HG03097 (cell line): Measurements from ENCODE around the gene RIMBP2.

ENCODE experiments used
- ATAC-seq: cut with Tn5 transposase; IDR thresholded peaks from one replicate; pipeline ENCODE4 v1.9.1; 2021; ENCODE audit not compliant: unreplicated experiment, low FRiP score

The RIMBP2 gene

DNA sequence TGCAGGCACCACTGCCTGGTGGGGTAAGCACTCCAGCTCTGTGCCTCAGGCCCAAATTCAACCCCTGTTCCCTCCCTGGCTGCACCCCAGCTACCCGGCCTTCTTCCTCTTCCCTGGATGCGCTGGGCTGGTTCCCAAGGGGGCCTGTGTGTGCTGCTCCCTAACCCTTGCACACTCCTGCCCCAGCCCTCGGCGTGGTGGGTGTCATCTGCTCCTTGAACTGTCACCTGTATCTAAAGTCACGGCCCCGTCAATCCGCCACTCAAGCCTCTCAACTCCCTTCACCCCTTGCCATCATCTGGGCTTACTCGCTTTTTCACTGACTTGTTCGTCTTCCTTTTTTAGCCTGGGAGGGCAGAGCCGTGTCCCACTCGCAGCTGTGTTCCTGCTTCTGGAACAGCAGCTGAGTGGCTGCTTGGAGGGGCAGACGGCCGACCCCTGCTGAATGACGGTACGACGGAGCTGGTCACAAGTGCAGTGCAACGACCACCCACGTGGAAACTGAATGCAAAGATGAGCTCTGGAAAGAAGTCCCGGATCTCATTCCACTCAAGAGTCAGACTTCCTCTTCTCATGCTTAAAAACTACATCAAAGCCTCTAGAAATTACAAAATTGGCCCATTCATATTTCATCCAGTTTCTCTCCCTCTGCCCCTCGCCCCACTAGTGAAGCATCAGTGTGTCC is 239.5 kb downstream of the RIMBP2 start:
- no peak for ATAC-seq

DNA sequence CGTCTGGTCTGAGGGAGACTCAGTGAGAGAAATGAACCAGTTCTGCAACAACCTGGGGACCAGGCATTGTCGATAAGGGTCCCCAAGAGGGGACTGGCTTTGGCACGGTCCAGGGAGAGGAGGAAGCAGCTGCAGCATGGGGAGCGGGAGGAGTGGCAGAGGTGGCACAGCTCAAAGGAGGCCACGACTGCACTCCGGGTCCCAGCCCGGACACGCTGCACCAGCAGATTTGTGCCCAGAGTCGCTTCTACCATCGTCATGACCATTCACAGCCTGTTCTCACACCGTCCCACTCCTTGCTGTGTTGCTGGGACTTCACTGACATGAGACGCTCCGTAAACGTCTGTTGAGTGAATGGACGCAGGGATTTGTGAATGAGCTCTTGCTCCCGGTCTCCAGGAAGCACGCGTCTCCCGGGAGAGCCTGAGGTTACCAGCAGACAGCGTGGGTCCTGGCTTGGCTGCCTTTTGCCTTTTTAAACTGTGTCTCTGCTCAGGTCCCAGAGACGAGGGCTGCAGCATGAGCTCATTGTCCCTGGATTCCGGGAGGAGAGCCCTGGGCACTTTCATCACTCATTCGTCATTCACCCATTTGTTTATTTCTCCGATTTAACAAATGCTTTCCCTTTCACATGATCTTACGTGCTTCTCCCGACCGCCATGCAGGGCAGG is 241.4 kb downstream of the RIMBP2 start:
- ATAC-seq, result no peak

- no peak for ATAC-seq
These were observed 242.8 kb downstream of the RIMBP2 start for GRCh38 chr12:130473266-130473665.

DNA sequence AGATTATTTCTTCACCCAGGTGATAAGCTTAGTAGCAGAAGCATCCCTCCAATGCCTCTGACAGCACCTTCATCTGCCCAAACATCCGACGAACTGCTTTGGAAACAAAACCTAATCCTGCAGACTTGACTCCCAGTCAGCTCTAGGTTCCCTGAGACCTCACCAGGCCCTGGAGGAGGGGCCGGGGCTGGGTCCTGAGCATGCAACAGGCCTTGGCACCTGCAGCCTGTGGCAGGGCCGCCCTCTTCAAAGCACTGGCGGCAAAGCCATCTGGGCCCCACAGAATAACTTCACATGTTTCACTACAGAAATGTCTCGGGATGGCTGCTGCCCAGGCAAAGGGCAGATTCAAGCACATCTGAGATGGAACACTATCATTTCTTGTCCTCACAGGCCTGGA is 245.1 kb downstream of the RIMBP2 start:
- no peak for ATAC-seq

DNA sequence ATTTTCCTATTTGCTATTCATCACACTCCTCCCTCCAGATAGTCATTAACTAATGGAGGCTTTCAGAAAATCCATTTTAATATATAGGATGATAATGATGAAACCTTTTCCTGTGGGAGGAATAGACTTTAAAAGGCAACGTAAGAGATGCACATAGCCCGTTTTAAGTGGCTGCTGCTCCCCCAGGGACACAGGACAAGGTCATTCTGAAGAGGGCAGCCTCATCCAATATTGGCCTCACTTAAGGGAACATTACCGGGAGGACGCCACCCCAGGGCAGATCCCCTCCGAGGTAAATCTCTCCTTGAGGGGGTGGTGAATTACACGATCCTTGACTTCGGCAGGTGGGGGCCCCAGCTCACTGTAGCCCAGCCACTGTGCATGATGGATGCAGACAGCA is 246.5 kb downstream of the RIMBP2 start:
- no peak for ATAC-seq

- no peak for ATAC-seq
These were observed 247.3 kb downstream of the RIMBP2 start for GRCh38 chr12:130468700-130469245.

- ATAC-seq, result no peak
These were observed 247.9 kb downstream of the RIMBP2 start for GRCh38 chr12:130468186-130468585.

DNA sequence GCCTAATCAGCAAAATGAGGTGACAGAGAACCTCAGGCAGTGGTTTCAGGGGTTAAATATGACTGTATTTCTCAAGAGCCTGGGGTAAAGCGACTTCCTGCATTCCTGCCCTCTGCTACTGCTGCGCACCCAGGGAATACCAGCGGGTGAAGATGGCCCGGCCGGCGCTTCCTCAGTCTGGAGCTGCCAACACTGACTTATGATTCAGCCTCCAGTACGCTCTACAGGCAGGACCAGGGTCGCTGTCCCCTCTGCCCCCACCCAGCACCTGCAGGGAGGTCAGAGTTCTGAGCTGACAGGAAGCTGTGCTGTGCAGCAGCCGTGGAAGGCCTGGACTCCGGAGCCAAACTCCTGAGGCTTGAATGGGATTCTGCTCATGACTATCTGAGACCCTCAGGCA is 250.5 kb downstream of the RIMBP2 start:
- ATAC-seq, result no peak

DNA sequence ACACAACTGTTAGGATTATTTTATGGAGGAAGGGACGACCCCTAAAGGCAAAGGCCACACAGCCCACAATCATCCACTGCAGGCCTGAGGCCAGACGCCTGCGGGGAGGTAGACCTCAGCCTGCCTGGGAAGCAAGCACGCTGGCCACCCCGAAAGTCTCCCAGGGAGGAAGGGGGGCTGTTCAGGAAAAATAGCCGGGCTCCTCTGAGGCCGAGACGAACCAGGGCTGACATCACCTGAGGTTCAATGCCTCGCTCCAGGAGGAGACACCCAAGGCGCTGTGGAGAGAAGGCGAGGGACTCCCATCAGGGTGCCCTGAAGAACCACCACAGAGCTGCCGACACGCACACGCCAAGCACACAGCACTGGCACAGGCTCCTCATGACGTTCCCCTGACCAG is 251.1 kb downstream of the RIMBP2 start:
- ATAC-seq, result no peak

- ATAC-seq, result no peak
These were observed 252.1 kb downstream of the RIMBP2 start for GRCh38 chr12:130463818-130464670.

DNA sequence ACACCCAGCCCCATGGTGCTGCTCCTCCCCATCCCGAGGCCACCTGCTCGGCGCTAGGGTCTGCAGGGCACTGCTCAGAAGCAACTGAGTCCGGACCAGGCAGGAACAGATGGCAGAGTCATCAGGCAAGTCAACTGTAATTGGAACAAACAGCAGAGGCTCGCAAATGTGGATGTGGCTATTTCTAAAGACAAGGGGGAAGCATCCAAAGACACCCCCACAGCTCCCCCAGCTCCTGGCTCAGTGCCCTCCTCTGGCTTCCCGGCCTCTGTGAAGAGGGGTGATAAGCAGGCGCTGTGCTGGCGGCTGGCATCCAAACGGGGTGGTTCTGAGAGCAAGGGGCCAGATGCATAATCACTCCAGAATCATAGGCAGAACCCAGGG is 252.8 kb downstream of the RIMBP2 start:
- no peak for ATAC-seq

DNA sequence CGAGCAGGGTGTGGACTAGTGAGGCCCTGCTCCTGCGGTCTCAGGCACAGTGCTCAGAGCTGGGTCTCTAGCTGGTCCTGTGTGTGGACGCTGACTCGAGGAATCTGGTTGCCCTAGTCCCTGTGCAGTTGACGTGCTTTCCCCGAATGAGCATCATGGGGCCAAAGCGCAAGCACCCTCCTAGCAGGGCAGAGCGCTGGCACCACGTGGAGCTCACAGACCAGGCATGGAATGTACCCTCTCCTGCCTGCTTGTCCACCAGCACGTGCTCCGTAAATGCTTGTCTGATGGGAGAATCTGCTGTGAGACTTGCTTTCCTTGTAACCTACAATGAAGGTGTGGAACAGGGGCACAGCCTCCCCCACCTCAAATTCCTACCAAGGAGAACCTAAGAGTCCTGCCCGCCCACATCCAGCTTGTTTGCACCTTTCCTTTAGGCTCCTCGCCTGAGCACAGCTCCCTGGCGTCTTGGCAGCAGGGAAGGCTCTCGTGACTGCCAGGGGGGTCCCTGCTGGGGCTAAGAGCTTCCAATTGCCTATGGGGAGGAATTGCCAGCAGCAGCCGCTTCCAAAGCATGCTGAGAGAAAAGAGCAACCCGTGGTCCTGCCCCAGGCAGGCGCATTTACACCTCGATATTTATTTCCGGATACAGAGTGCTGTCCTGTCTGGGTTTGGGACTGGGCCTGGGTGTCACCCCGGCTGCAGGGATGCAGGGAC is 253.4 kb downstream of the RIMBP2 start:
- ATAC-seq, result no peak

DNA sequence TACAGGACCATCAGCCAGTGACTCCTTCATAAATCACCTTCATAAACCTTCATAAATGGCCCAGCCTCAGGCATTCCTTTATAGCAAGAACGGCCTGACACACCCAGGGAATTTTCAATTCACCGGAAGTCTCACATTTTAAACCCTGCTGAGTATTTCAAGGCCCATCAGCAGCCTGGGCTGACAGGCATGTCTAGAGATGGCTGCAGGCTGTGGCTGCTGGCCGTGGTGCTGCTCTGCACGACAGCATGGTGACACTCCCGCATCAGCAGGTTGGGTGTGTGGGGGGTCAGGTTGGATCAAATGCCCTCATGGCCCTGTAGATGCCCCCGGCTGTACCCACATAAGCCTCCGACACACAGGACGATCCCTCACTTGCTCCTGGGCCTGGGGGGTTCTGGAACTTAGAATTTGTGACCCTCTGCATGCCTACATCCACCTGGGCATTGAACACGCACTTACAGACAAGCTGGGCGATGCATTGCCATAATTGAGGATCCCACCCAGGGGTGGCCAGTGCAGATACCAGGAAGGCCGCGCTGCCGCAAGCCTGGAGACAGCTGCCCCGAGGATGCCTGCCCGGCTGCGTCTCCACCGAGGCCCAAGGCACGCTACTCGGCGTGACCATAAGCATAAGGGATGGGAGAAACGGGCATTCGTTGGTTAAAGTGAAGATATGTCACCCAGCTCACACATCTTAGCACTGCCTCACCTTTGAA is 254.1 kb downstream of the RIMBP2 start:
- no peak for ATAC-seq

GRCh38 chr12:130461447-130461815 is 254.7 kb downstream of the RIMBP2 start:
- no peak for ATAC-seq

DNA sequence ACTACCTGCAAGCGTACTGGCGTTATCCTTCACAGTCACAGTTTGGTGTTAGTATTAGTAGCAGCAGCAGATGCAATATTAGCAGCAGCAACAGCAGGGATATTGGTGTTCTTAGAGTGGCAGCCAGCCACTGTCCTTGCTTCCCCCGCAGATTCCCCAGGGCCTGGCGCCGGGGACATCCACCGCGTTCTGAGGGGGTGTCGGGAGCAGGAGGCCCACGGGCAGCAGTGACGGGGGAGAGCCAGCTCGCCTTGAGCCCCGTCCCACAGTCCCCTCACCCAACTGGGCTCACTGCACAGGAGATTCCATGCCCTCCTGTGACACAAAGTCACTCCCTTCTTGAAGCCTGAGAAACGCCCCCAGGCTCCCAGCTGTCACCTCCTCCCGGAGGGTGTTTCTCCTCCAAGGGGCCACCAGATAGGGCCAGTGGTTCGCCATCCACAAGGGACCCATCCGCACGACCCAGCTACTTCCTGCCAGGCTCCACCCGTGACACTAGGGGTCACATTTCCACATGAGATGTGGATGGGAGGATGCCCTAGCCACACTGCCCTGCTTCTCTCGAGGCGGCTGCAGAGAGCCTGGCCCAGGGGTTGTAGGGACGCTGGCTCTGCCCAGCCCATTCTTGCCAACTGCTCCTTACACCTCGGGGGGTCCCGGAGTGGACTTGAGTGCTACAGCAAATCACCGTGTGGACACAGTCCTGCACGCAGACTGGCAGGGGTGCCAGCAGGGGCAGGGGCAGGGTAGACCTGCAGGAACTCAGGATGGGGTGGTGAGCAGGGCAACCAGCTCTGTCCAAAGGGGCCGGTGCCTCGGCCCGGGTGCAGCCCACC is 255.3 kb downstream of the RIMBP2 start:
- ATAC-seq, result no peak

- no peak for ATAC-seq
These were observed 256.2 kb downstream of the RIMBP2 start for GRCh38 chr12:130459916-130460315.

DNA sequence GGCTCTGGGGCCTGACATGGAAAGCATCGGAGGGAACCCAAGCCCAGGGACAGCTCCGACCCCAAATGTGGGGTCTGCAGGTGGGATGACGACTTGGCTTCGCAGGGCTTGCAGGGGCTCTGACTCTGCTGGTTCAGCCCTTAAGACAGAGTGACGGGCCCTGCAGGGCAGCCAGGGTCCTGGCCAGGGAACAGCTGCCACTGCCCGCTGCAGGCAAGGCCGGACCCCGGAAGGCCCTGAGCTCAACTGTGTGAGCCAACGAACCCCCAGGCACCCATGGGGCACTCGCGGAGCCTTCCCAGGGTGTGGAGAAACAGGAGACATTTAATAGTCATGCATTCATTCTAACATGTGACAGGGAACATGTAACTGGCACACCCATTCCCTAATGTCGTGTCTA is 257.8 kb downstream of the RIMBP2 start:
- ATAC-seq, result no peak

DNA sequence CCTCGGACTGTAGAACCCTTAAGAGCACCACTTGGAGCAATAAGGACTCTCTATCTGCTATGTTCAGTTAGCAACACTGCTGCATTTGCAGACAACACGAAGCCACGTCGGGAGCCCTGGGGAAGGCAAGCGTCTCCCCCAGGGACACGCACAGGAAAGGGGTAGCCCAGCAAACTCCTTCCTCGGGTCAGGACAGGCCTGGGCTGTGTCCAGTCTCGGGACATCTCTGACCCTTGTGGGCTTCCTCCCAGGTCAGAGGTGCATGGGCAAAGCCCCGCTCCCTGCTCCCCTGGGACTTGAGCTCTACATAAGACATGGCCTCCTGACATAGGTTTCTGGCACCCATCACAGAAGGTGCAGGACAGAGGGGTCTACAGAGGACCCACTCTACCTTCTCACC is 258.9 kb downstream of the RIMBP2 start:
- no peak for ATAC-seq
